Stimulated activated CD8-positive, alpha-beta memory T cell treated with anti-CD3 and anti-CD28 coated beads, Interleukin-12 subunit alpha, Interleukin-12 subunit beta, amount 100 ng/mL, for 24 hours (primary cell): ENCODE measurements around the gene SPSB3.

Experiments
- DNase-seq: peaks from one replicate; pipeline ENCODE4 v3.0.0-alpha.2; 2020; ENCODE audit errors: extremely low read depth

SPSB3 gene

GRCh38 chr16:1788708-1789100 lies 6.3 kb upstream of the SPSB3 start:
- no peak for DNase-seq

- no peak for DNase-seq
These were observed 5.8 kb upstream of the SPSB3 start for GRCh38 chr16:1788095-1788707.

GRCh38 chr16:1787322-1788094 lies 5.1 kb upstream of the SPSB3 start:
- no peak for DNase-seq

- no peak for DNase-seq
These were observed 4.6 kb upstream of the SPSB3 start for GRCh38 chr16:1787056-1787321.

- no peak for DNase-seq
These were observed 4.1 kb upstream of the SPSB3 start for GRCh38 chr16:1786242-1787055.

GRCh38 chr16:1785846-1786170 lies 3.4 kb upstream of the SPSB3 start:
- DNase-seq, result no peak

- DNase-seq, result no peak
These were observed 2.8 kb upstream of the SPSB3 start for GRCh38 chr16:1784977-1785845.

- DNase-seq, result no peak
These were observed 488 bp downstream of the SPSB3 start for GRCh38 chr16:1781758-1782407.

GRCh38 chr16:1781254-1781653 lies 1.1 kb downstream of the SPSB3 start:
- DNase-seq, result no peak

GRCh38 chr16:1780677-1781072 lies 1.7 kb downstream of the SPSB3 start:
- no peak for DNase-seq

GRCh38 chr16:1779741-1780676 lies 2.4 kb downstream of the SPSB3 start:
- no peak for DNase-seq

- DNase-seq, result no peak
These were observed 3.1 kb downstream of the SPSB3 start for GRCh38 chr16:1779234-1779701.

GRCh38 chr16:1778200-1779179 lies 3.9 kb downstream of the SPSB3 start:
- DNase-seq, result no peak

GRCh38 chr16:1777375-1778199 lies 4.8 kb downstream of the SPSB3 start:
- DNase-seq, result no peak

GRCh38 chr16:1776991-1777374 lies 5.4 kb downstream of the SPSB3 start:
- DNase-seq, result no peak

GRCh38 chr16:1776672-1776955 lies 5.8 kb downstream of the SPSB3 start:
- DNase-seq, result no peak

GRCh38 chr16:1775846-1776671 lies 6.3 kb downstream of the SPSB3 start:
- no peak for DNase-seq
